ENCODE data around the gene RASGEF1B.
"Not testable (repeated sequence)": the region's sequence is repeated elsewhere in the genome, so short reads cannot be mapped to it uniquely, and the experiment has no call there.

RASGEF1B gene

DNA sequence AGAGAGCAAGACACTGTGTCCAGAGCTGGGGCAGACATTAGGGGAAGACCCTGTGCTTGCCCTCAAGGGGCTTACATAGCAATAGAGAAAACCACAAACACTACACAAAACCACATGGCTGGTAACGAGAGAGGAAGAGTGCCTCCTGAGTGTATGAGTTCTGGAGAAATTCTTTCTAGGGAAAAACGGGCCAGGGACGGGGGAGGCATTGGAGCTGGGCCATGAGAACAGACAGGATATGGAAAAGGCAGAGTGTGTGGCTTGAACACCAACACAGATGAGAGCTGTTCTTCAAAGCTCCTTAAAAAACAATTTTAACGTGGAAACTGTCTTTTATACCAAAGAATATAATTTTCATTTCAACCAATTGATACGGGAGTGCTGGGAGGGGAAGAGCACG is 42.7 kb downstream of the RASGEF1B start:
- no peak for DNase-seq (ENCODE audit: low spot score)

DNA sequence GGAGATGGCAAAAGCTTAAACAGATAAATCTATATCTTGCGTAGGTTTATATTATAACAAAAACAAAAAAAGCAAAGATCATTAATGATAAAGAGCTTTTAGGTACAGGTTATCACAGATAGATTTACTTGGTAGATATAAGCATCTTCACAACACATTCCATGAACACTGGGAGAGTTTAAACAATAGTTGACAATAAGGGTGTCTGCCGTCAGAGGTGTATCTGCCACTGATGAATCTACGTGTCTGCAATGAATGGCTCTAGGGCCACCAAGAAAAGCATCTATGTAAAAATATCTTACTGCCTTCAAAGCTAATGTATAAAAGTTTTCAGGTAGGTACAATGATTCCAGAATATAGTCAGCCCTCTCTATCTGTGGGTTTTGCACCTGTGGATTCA is 43.7 kb downstream of the RASGEF1B start:
- DNase-seq (ENCODE audit: low spot score): no peak

DNA sequence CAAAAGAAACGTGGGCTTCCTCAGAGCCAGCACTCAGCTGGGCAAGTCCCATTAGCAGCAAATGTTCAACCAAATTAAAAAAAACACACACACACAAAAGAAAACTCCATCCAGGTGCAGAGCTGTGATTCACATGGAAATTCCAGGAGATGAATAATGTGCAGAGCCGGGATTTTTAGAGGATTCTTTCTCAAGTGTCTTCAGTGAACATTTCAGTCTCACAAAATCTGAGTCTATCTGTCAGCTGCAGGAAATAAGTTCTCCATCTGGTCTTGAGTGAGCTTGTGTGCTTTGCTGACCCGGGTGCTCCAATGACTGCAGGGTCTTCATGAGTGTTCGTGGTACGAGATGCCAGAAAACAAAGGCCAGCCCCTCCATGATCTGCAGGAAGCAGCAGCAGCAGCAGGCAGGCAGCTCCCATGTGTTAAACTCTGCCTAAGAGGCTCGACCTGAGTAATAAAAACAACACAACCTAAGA is 44.3 kb downstream of the RASGEF1B start:
- DNase-seq (ENCODE audit: low spot score): no peak

DNA sequence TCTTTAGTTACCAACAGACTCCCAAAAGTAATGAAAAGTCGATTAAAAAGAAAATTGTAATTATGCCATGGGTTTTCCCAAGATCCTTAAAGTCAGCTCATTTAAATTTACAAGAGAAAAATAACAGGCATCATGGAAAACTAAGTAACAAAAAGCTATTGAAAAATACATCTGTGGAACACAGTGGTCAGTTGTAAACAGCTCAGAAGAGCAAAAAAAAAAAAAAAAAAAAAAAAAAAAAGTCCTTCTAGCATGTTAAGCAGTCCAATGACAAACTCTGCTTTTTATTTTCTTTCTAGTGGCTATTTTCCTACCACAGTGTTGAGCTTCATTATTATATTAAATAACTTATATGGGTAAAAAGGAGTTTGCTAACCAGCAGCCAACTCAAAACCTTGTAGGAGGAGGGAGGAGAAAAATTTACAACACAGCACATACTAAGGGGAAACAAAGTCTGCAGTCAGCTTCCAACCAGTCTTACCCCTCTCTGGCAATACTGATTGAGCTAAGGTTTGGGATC is 44.9 kb downstream of the RASGEF1B start:
- no peak for DNase-seq (ENCODE audit: low spot score)

DNA sequence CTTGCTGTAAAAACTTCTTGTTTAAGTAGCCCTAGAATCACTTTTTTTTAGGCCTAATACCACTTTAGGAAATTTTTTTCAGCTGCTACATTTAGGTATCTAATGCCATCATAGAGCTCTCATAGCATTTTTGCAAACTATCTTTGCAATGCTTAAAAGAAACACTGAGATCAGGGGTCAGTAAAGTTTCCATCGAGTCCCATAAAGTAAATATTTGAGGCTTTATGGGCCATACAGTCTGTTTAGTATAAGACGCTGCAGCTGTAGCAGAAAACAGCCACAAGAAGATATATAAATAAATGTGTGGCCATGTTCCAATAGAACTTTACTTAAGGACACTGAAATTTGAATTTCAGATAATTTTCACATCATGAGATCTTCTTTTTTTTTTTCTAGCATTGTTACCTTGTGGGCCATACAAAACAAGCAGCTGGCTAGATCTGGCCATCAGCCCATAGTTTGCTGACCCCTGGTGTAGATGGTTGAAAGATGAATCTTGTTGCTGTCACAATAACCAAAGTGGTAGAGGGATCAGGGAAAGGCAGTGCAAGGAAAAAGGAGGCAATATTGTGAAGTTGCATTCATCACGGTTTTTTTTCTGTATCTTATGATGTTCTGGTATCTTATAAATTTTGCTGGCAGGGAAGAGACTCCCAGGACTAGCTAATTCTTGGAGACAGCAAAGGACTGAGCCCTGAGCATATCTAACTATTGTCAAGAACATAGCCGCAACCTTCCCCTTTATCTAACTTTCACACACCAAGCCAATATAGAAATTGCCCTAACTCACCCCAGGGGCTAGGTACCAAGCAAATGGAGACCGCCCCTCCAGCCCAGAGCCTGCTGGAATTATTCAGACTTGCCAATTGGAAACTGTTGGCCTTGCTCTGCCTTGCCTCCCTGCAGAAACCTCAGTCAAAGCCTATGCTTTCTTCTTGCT is 46.6 kb downstream of the RASGEF1B start:
- DNase-seq (ENCODE audit: low spot score): no peak

DNA sequence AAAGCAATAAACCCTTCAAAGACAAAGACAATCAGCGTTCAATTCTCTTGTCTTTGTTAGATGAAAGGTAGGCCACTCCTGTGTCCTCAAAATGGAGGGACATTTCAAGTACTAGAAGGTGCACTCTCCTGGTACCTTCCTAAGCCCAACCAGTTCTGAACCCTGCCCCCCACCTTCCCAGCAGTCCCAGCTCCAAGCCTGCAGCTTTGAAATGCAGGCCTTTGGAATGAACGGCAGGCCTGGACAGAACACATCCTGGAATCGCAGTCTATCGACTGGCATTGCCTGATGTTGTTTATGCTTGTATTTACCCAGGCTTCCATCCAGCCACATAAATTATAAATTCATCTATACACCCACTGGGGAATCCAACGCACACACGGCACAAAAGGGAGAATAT is 47.4 kb downstream of the RASGEF1B start:
- no peak for DNase-seq (ENCODE audit: low spot score)

DNA sequence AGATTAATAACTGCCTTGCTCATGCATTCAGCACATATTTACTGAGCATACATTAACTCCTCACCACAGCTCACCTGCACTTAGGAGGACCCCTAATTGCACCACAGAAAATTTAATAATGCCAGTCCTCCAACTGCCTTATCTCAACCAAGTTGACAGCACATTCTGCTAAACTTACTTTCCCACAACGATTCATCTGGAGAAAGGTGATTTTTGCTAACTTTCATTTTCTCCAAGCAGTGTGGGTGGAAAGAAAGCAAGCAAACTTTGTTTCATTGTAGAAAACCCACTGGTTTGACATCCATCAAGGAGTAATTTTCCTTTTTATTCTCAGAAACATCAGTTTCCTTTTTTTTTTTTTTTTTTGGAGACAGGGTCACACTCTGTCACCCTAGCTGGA is 49.1 kb downstream of the RASGEF1B start:
- DNase-seq (ENCODE audit: low spot score): no peak

DNA sequence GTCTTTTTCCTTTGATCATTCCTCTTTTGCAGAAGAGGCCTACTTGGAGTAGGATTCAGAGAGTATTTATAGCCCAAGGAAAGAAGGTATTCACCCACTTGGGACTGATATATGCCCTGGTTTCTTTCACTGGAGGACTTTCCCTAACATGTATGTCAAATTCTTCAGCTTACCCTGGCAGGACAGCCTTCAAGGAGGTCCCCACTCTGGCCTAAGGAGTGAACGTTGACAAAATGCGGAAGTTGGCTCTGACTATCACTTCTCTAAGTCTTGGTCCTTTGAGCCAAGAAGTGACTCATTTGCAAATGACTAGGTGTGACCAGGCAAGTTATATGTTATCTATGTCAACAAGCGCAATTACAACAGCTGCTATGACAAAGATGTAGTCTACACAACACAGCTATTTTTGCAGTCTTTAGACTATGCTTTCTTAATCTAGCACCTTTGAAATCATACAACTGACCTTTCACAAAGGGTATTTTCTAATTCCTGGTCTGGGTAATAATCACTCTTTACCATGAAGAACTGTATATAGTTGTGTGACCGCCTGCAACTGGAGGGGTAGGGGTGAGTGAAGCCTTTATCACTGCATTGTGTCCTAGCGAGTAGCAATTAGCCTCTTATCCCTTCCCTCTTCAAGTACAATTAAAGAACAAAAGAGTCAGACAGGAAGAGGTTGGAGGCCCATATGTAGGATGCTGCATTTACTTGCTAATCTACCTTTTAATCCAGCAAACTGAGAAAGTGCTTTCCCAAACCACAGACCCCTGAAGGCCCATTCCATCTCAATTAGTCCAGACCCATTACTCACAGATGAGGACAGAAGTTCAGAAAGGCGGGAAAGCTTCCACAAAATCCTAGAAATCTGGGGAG is 50.1 kb downstream of the RASGEF1B start:
- DNase-seq (ENCODE audit: low spot score): peak; percentile 79

DNA sequence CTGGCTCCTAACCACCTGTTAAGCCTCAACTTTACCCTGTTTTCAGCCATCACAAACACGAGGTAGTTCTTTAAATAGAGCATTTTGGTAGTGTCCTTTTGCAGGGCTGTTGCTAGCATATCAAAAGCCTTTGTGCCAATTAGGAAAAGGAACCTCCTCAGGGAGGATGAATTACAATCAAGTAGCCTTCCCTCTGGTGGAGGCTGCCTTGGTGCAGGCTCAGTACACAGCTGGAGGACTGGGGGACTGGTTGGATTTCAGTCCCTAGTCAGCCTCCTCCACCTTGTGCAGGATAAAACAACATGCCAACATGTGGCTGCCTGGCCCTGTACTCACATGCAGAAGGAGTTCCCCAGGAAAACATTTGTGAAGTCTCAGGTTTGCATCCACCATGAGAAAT is 53.1 kb downstream of the RASGEF1B start:
- DNase-seq (ENCODE audit: low spot score): no peak

DNA sequence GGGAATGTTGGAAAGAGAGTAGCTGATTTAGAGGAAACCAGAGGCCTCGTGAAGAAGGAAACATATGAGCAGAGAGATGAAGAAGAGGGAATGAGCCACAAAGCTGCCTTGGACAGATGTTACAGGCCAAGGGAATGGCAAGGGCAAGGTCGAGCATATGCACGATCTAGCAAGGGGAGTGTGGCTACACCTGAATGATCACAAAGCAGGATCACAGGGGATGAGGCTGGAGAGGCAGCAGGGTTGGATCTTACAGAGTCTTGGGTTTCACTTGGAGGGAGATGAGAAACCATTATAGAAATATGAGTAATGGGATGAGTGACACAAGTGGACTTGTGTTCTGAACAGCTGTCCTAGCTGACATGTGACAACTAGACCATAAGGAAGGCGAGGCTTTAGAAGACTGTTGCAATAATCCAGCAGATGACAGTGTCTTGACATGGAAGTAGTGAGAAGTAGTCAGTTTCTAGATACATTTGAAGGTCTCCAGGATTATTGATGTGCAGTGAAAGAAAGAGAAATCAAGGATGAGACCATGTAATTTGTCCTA is 58.7 kb downstream of the RASGEF1B start:
- no peak for DNase-seq (ENCODE audit: low spot score)

DNA sequence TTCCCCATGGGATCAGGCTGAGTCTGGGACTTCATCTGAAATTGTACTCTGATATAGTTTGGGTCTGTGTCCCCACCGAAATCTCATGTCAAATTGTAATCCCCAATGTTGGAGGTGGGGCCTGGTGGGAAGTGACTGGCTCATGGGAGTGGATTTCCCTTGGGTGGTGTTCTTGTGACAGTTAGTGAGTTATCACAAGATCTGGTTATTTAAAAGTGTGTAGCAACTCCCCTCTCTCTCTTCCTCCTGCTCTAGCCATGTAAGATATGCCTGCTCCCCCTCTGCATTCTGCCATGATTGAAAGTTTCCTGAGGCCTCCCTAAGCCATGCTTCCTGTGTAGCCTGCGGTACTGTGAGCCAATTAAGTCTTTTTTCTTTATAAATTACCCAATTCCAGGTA is 61.0 kb downstream of the RASGEF1B start:
- no peak for DNase-seq (ENCODE audit: low spot score)

DNA sequence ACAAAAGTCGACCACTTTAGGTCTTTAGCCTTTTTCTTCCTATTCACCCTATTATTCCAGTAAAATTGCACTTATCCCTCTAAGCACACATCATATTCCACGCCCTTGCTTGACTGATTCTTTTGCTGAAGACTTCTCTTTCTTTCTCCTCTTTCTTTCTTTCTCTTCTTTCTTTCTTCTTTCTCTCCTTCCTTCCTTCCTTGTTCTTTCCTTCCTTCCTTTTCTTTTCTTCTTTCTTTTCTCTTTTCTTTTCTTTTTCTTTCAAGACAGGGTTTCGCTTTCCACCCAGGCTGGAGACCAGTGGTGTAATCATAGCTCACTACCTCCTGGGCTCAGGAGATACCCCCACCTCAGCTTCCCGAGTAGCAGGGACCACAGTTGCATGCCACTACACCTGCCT is 61.9 kb downstream of the RASGEF1B start:
- no peak for DNase-seq (ENCODE audit: low spot score)

DNA sequence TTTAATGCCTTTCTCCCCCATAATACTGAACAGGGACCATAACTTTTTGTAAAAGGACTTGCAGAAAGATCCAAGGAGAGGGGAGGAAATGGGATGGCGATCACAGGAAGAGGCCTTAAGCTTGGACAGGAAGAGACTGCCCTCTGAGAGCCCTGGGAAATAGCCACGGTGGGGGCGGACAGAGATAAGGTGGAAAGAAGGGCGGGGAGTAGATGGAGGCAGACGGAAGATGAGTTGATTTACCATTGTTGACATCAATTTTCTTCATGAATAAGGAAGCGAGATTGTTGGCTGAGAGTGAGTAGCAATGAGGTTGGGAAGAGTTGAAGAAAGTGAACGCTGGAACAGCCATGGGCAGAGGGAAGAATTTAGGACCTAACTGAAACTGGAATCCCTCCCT is 63.4 kb downstream of the RASGEF1B start:
- DNase-seq (ENCODE audit: low spot score): no peak

DNA sequence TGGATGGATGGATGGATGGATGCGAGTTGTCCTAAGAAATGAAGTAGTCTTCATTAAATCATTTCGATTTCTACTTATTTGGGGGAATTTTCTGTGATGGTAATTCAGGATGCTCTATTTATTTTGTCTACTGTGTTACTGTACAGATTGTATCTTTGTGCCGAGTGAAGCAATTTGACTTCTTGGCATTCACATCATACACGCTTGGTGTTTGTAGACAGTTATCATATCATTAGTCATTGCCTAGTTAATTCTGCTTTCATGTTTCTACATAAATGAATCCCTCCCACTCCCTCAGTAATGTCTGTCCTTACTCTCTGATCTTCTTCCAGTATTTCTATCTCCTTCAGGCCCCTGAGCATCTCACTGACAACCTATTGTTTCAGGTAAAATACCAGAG is 64.0 kb downstream of the RASGEF1B start:
- no peak for DNase-seq (ENCODE audit: low spot score)

DNA sequence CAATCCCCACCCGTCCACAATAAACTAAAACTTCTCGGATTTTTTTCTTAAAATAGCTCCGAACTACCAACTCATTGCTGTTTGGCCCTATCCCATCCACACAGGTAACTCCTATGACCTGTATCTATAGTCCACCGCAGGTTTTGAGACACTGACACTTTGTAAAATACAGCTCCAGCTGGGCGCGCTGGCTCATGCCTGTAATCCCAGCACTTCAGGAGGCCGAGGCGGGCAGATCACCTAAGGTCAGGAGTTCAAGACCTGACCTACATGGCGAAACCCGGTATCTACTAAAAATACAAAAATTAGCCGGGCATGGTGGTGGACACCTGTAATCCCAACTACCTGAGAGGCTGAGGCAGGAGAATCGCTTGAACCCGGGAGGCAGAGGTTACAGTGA is 65.2 kb downstream of the RASGEF1B start:
- DNase-seq (ENCODE audit: low spot score): not testable (repeated sequence)

DNA sequence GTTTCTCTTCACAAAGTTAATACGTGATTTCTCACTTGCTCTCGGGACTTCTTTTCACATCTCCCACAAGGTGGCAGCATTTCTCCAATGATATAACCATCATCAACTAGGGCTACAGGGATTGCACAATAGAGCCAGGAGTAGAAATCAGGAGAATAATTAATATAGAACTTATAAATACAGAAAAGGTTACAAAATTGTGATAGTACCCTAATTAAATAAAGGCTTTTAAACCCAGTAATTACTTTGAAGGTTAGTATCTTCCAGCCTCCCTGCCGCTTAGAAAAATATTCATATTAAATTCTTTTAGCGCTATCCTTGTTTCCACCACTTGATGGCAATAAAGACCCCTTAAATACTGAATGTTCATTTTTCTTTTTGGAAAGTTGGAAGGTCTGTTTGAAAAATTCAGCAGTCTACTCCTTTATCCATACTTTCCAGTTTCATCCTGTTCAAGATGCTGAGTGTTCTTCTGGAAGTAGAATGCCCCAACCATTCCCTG is 65.8 kb downstream of the RASGEF1B start:
- peak; percentile 82 for DNase-seq (ENCODE audit: low spot score)

DNA sequence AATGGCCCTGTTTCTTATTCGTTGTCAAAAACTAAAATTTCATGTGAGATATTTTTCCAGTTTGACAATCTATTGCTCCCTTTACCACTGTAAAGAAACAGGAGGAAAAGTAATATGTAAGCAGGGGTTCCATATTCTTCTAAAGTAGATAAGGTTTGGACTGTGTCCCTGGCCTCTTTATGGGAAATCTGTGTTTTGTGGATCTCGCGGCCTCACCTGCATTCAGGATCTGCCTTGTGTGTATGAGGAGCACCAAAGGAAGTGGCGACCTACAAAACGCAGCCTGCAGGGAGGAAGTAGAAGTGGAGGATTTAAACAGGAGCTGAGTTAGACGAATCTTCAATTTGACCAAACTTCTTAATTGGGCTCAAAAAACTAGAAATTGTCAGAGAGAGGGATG is 67.0 kb downstream of the RASGEF1B start:
- DNase-seq (ENCODE audit: low spot score): no peak

DNA sequence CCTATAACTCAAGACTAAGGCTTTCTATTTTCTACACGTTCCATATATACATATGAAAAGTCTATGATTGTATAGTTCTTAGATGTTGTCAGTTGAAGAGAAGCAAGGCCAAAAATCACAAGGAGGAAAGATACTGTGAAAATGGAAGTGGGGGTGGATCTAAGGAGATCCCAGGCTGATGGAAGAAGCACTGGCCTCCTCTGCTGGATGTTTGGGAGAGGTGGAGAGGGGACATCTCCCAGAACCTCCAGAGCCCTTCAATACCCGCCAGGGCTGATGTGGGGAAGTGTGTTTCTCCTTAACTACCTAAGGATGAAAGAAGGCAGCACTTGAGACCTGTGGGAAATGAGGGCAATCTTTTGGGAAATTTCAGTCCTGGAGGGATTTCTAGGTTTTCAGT is 67.4 kb downstream of the RASGEF1B start:
- DNase-seq (ENCODE audit: low spot score): no peak

DNA sequence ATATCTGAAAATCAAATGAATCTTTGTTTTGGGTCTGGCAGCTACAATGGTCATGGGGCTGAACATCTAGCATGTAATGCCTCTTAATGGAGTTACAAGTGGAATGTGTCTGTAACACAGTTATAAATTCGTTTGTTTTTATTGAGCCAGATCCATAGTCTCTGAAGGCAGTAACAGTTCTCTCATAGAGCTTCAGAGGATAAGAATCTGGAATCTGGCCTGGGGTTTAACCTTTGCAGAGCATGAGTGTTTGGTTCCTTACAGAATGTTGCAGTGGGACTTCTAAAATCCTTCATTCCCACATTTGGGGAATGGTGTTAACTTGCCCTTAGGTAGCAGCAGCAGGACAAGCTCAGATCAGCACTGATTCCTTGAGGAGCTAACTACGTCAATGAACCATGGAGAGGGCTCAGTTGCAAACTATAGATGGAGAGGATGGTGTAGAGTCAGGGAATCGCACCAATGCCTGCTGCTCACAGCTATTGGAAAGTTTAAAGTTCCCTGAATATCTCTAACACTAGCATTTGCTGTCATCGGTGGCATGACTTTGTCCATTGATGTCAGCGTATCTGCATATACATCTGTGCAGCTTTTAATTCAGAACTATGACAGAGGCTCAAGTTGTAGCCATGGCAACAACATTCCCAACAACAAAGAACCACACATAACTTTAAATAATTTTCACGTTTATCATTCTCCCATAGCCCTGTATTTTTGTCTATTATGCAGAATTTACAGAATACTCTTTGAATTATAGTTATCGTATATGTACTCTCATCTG is 72.2 kb downstream of the RASGEF1B start:
- DNase-seq (ENCODE audit: low spot score): no peak

DNA sequence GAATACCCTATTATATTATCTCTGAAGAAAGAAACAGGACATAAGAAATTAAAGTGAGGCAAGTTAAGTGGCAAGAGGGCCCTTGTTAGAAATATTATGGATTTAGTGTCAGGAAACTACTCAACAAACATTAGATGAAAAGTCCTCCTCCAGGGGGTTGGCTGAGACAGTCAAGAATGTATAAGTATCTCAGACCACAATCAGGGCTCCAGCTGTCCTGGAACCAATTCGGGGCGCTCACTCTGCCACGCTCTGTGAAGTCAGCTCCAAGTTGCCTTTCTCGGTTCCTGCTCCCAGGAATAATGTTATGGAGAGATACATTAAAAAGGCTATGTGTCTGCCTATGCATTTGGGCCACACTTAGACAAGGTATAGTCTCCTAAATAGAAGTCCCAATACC is 73.3 kb downstream of the RASGEF1B start:
- DNase-seq (ENCODE audit: low spot score): no peak

DNA sequence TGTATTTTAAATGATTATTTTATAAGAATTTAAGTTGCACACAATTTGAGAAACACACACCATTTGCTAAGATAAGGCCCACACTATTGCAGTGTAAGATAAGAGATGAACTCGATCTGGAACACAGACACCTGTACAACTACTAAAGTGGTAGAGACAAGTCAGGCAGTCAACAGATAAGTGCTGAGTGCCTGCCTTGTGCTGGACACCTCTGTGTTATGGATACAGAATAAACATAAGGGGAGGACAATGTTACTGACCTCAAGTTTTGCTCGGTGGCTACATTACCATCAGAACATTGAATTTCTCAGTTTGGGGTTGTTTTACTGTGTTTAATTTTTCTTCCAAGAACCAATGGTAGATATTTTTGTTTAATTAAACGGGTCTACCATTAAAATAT is 74.1 kb downstream of the RASGEF1B start:
- no peak for DNase-seq (ENCODE audit: low spot score)
